ENCODE measurements around the gene ST8SIA6. TPM values are rescaled to one million over a fixed set of nuclear protein-coding genes. Genes with fewer than 3 reads are reported as not detected.
"Not testable (repeated sequence)": the region's sequence is repeated elsewhere in the genome, so short reads cannot be mapped to it uniquely, and the experiment has no call there.

Gene ST8SIA6
- total RNA-seq, result not detected

- peak in 2 of 3 donors; percentile 56 to 74 for DNase-seq
- Histone ChIP-seq H3K36me3 (no peaks in the 10 kb centered on the region), H3K4me1 (peaks cover 0 to 9% (median 0%) of the 10 kb centered on the region in 4 donors), H3K4me3 (peak within 1 kb of the TSS; percentile 12 to 53 (median 42)), H3K9me3 (no peaks in the 10 kb centered on the region), H3K27ac (peak within 1 kb of the TSS in 2 of 4 donors; percentile 5 to 27), H3K27me3 (peaks cover 0 to 5% of the 10 kb centered on the region in 2 donors)
- TF ChIP-seq CTCF (IDR thresholded peaks at IDR 0.05) (no peak), POLR2A (IDR thresholded peaks at IDR 0.05) (no peak)
Measured at GRCh38 chr10:17454161-17455014, at the start of gene ST8SIA6. Gene ST8SIA6 (minus strand): TSS chr10:17454595. CDS start chr10:17454255, 340 bp downstream.

- H3K36me3 ChIP-seq, result no peaks in the 10 kb centered on the region
- no peak overlapping the region for H3K4me3 ChIP-seq
- no peak for DNase-seq
- no peaks in the 10 kb centered on the region for H3K9me3 ChIP-seq
- H3K27ac ChIP-seq, result no peak overlapping the region
- no peaks in the 10 kb centered on the region for H3K27me3 ChIP-seq
- H3K4me1 ChIP-seq, result no peaks in the 10 kb centered on the region
- TF ChIP-seq CTCF (IDR thresholded peaks at IDR 0.05) (no peak), POLR2A (IDR thresholded peaks at IDR 0.05) (no peak)
Measured at GRCh38 chr10:17503795-17504194, 49.4 kb upstream of the ST8SIA6 start.

- Histone ChIP-seq H3K9me3 (no peaks in the 10 kb centered on the region), H3K27ac (no peak overlapping the region), H3K4me1 (no peaks in the 10 kb centered on the region), H3K27me3 (no peaks in the 10 kb centered on the region), H3K4me3 (no peak overlapping the region), H3K36me3 (no peaks in the 10 kb centered on the region)
- TF ChIP-seq POLR2A (IDR thresholded peaks at IDR 0.05), result no peak
- TF ChIP-seq CTCF (IDR thresholded peaks at IDR 0.05), result no peak
- no peak for DNase-seq
Measured at GRCh38 chr10:17502814-17503213, 48.4 kb upstream of the ST8SIA6 start.

- H3K27me3 ChIP-seq, DNase-seq, H3K27ac ChIP-seq, H3K4me3 ChIP-seq, H3K36me3 ChIP-seq, H3K9me3 ChIP-seq, H3K4me1 ChIP-seq: not testable (repeated sequence)
Measured at GRCh38 chr10:17499014-17499413, 44.6 kb upstream of the ST8SIA6 start.

GRCh38 chr10:17497446-17498030, 43.1 kb upstream of the ST8SIA6 start:
- Histone ChIP-seq H3K36me3 (no peaks in the 10 kb centered on the region), H3K27me3 (no peaks in the 10 kb centered on the region), H3K4me3 (no peak overlapping the region), H3K9me3 (no peaks in the 10 kb centered on the region), H3K4me1 (no peaks in the 10 kb centered on the region), H3K27ac (no peak overlapping the region)
- no peak for TF ChIP-seq POLR2A (IDR thresholded peaks at IDR 0.05)
- no peak for TF ChIP-seq CTCF (IDR thresholded peaks at IDR 0.05)
- no peak for DNase-seq

- no peaks in the 10 kb centered on the region for H3K36me3 ChIP-seq
- no peaks in the 10 kb centered on the region for H3K27me3 ChIP-seq
- no peak for DNase-seq
- H3K4me3 ChIP-seq, result no peak overlapping the region
- H3K27ac ChIP-seq, result no peak overlapping the region
- TF ChIP-seq POLR2A (IDR thresholded peaks at IDR 0.05) (no peak), CTCF (IDR thresholded peaks at IDR 0.05) (no peak)
- H3K9me3 ChIP-seq, result no peaks in the 10 kb centered on the region
- H3K4me1 ChIP-seq, result no peaks in the 10 kb centered on the region
Measured at GRCh38 chr10:17494626-17495260, 40.3 kb upstream of the ST8SIA6 start.
